ENCODE data around the gene MINDY4. TPM values are rescaled to one million over a fixed set of nuclear protein-coding genes. Genes with fewer than 3 reads are reported as not detected.

The MINDY4 gene
- polyA plus RNA-seq, 3 donors = 0.15 to 0.17 TPM; not detected in 1

- H4K20me1 ChIP-seq (ENCODE audit: insufficient read depth, low read length) = no peaks in the 10 kb centered on the region
- no peak overlapping the region for H3K4me3 ChIP-seq (replicated peaks in 1 of 3; ENCODE audit: low read depth in 2 of 3, low read length in 3 of 3)
- Mint-ChIP-seq H3K9me3 (peaks cover 22 to 40% (median 34%) of the 10 kb centered on the region in 7 donors), H3K27me3 (ENCODE audit: low read depth in 3 of 3) (no peaks in the 10 kb centered on the region), H3K36me3 (no peaks in the 10 kb centered on the region), H3K4me1 (no peaks in the 10 kb centered on the region), H3K4me3 (no peak overlapping the region), H3K27ac (no peak overlapping the region)
- WGBS (ENCODE audit: insufficient coverage) = 97% methylated on average over 5 of the region's 9 CpGs
- H3K27ac ChIP-seq (ENCODE audit: low read depth in 1 of 2, low read length in 2 of 2) = no peak overlapping the region
- intact Hi-C loops (cut with micrococcal nuclease) = no loop called here
- no peaks in the 10 kb centered on the region for H3K79me2 ChIP-seq (ENCODE audit: insufficient read depth, low read length)
- no peaks in the 10 kb centered on the region for H3K36me3 ChIP-seq (replicated peaks in 1 of 2; ENCODE audit: control insufficient read depth in 1 of 2, insufficient read depth in 2 of 2, low read length in 2 of 2)
- no peak for TF ChIP-seq CTCF (IDR thresholded peaks at IDR 0.05)
- H3K4me1 ChIP-seq (ENCODE audit: control insufficient read depth in 1 of 2, insufficient read depth in 2 of 2, low read length in 2 of 2) = no peaks in the 10 kb centered on the region
- H3K4me2 ChIP-seq (replicated peaks; ENCODE audit: extremely low read depth, low read length, poor library complexity, severe bottlenecking) = no peak overlapping the region
- H3K27me3 ChIP-seq (ENCODE audit: control insufficient read depth in 2 of 2, insufficient read depth in 2 of 2, low read length in 2 of 2) = no peaks in the 10 kb centered on the region
- no peak for DNase-seq
- H2AFZ ChIP-seq (ENCODE audit: insufficient read depth, low read depth, low read length, poor library complexity, severe bottlenecking) = no peak overlapping the region
- H3K9me3 ChIP-seq (replicated peaks in 1 of 2; ENCODE audit: control insufficient read depth in 1 of 2, insufficient read depth in 1 of 2, low read length in 2 of 2) = peaks cover 26 to 33% of the 10 kb centered on the region in 2 donors
- H3K9ac ChIP-seq (ENCODE audit: insufficient read depth, low read length, poor library complexity, severe bottlenecking) = no peak overlapping the region
Measured at GRCh38 chr7:30828591-30828990, 57.4 kb downstream of the MINDY4 start.

DNA sequence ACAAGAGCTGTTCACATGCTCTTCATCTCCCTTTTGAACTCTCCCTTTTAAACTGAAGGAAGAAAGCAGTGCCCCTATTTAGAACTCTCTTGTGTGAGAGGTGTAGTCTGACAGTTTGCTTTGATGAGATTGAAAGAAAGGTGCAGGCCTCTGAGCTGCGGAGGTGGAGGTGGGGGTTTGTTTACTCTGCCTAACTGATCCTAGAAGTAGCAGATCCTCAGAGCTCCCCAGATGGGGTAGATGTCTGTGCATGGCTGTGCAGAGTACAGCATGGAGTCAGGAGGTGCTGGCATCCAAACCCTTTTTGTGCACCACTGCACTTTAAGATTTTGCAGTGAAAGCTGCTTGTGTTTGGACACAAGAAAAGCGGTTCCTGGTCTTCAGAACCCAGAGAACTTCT, 58.3 kb downstream of the MINDY4 start:
- Histone ChIP-seq H3K27ac (ENCODE audit: low read depth in 1 of 2, low read length in 2 of 2) (no peak overlapping the region), H3K9me3 (replicated peaks in 1 of 2; ENCODE audit: control insufficient read depth in 1 of 2, insufficient read depth in 1 of 2, low read length in 2 of 2) (peaks cover 34 to 42% of the 10 kb centered on the region in 2 donors), H3K4me1 (ENCODE audit: control insufficient read depth in 1 of 2, insufficient read depth in 2 of 2, low read length in 2 of 2) (no peaks in the 10 kb centered on the region), H3K79me2 (ENCODE audit: insufficient read depth, low read length) (no peaks in the 10 kb centered on the region), H3K4me2 (replicated peaks; ENCODE audit: extremely low read depth, low read length, poor library complexity, severe bottlenecking) (no peak overlapping the region), H3K4me3 (replicated peaks in 1 of 3; ENCODE audit: low read depth in 2 of 3, low read length in 3 of 3) (no peak overlapping the region), H2AFZ (ENCODE audit: insufficient read depth, low read depth, low read length, poor library complexity, severe bottlenecking) (no peak overlapping the region), H4K20me1 (ENCODE audit: insufficient read depth, low read length) (no peaks in the 10 kb centered on the region), H3K27me3 (ENCODE audit: control insufficient read depth in 2 of 2, insufficient read depth in 2 of 2, low read length in 2 of 2) (no peaks in the 10 kb centered on the region), H3K36me3 (replicated peaks in 1 of 2; ENCODE audit: control insufficient read depth in 1 of 2, insufficient read depth in 2 of 2, low read length in 2 of 2) (no peaks in the 10 kb centered on the region), H3K9ac (ENCODE audit: insufficient read depth, low read length, poor library complexity, severe bottlenecking) (no peak overlapping the region)
- no peaks in the 10 kb centered on the region for H3K4me1 Mint-ChIP-seq
- 100% methylated on average over 2 of the region's 2 CpGs for WGBS (ENCODE audit: insufficient coverage)
- no peak overlapping the region for H3K4me3 Mint-ChIP-seq
- no peak overlapping the region for H3K27ac Mint-ChIP-seq
- no peaks in the 10 kb centered on the region for H3K36me3 Mint-ChIP-seq
- intact Hi-C loops (cut with micrococcal nuclease) = no loop called here
- no peaks in the 10 kb centered on the region for H3K27me3 Mint-ChIP-seq (ENCODE audit: low read depth in 3 of 3)
- TF ChIP-seq CTCF (IDR thresholded peaks at IDR 0.05) = no peak
- H3K9me3 Mint-ChIP-seq = peaks cover 25 to 46% (median 40%) of the 10 kb centered on the region in 7 donors
- no peak for DNase-seq
